GM19468 (cell line): ENCODE data around the gene CALD1.

Experiments used
- ATAC-seq: cut with Tn5 transposase; IDR thresholded peaks from one replicate; pipeline ENCODE4 v1.9.1; 2021; ENCODE audit warnings: mild to moderate bottlenecking, moderate library complexity, moderate number of reproducible peaks; ENCODE audit not compliant: unreplicated experiment; ENCODE audit errors: extremely low read depth

Gene CALD1

GRCh38 chr7:134758981-134759380 is 20.5 kb upstream of the CALD1 start:
- ATAC-seq, result no peak

- no peak for ATAC-seq
Observed at GRCh38 chr7:134761266-134761665, 18.2 kb upstream of the CALD1 start.

DNA sequence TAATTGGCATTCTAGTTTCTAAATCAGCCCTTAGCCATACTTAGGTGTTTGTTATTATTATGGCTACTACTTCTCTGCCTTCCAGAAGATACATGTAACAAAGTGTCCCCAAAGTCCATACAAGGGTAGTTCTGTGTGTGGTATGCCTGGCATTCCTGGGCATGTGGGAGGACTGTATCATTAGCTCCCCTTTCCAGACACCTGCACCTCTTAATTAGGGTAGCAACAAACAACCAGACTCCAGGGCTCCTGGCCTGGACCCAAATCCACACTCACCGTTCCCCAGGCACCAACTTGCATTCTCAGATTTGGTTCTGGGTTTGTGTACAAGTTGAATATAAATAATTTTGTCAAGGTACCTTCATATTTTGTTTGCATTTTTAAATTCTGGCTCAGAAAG is 15.5 kb upstream of the CALD1 start:
- ATAC-seq, result no peak

DNA sequence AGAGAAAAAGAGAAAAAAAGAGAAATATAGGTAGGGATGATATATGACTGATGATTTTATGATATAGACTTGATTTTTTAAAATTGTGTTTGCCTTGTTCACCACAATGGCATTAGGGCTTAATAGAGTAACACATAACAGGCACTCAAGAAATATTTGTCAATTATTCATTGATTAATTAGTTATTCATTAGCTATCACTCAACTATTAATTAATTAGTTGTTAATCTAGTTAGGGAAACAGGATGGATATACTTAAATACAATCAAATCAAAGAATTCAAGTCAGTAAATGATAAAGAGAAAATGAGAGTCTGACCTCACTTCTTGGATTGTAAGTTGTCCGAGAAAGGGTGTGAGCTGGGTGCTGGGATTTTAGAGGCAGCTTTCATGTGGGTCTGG is 15.1 kb upstream of the CALD1 start:
- no peak for ATAC-seq

DNA sequence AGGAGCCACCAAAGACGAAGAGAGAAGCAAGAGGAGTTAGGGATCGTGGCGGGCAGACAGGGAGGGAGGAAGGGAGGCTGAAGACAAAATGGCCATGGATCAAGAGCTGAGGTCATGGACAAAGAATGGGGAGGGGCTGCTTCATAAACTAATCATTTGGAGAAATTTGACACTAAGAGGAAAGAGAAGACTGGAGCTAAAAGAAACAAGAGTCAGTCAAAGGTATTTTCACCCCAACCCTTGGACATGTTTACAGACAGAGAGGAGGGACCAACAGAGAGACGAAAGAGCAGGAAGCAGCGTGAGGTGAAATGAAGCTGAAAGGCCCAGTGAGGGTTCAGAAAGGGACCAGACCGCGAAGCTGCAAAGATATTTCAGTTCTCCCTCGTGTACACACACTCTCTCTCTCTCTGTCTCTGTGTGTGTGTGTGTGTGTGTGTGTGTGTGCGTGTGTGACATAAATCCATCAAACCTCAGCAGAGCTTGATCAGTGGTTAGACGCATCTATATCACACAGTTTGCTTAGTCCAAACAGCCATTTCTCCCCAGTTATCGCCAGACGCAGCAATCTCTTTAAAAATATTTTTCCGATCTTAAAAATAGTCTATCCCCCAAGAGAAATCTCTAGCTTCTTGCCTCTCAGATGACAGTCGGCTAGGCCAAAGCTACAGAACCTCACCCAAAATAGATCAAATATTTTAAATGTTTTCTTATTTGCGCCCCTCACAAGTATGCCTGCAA is 12.5 kb upstream of the CALD1 start:
- ATAC-seq, result peak; percentile 66

DNA sequence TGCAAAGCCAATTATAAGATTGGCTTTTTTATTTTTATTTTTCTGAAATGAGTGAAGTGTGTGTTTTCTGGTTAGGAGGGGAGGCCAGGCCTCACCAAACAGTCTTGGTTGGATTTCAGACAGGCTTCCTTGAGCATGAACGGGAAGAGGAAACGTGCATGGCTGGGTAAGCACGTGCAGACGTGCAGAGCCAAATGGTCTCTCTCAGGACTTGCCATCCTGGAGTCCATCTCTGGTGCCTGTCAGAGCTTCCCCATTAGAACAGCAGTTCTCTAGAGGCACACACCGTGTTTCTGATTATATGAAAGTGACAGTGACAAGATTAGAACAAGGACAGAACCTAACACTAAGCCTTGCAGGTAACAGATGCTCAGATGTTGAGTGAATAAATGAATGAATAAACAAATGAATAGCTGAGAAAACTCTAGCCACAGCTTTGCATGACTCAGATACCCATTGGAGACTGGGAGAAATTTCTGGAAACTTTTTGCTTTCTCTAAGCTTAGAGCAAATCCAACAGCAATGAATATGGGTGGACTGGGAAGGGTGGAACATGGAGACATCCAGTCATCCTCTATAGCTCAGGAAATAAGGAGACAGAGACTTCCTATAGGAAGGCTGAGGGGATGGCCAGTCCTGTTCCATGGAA is 11.8 kb upstream of the CALD1 start:
- no peak for ATAC-seq

GRCh38 chr7:134768243-134768642 is 11.2 kb upstream of the CALD1 start:
- ATAC-seq, result no peak

DNA sequence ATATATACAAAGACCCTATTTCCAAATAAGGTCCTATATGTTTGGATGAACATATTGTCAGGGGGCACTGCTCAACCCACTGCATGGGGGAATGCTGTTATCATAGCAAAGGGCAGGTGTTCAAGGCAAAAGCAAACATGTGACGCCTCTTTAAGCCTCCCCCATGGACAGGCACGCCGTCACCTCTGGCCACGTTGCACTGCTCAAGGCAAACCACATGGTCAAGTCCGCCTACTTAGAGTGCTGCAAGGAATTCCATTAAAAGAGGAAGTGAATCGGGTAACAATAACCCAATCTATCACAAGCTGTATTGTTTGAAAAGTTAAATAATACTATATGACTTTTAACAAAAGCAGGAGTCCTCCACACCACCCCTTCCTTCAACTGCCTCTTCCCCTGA is 8.8 kb upstream of the CALD1 start:
- no peak for ATAC-seq

GRCh38 chr7:134771111-134771510 is 8.3 kb upstream of the CALD1 start:
- ATAC-seq, result no peak

- no peak for ATAC-seq
Observed at GRCh38 chr7:134771889-134772288, 7.5 kb upstream of the CALD1 start.

DNA sequence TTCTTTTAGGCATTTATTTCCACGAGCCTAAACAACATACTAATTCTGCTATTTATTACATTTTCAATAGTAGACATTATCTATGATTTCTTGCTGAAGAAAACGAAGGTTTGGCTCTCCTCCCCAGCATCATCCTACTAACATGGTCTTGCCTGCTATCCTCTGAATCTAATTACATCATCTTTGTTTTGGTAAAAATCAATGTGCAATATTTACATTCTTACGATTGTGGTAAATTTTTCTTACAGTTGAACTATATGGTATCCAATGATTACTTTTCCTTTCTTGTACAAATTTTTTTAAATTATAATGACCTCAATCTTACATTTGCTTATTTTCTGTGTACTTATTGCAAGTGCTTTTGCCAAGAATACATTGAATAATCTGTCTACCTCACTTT is 7.0 kb upstream of the CALD1 start:
- no peak for ATAC-seq

- ATAC-seq, result no peak
Observed at GRCh38 chr7:134773164-134773563, 6.3 kb upstream of the CALD1 start.

DNA sequence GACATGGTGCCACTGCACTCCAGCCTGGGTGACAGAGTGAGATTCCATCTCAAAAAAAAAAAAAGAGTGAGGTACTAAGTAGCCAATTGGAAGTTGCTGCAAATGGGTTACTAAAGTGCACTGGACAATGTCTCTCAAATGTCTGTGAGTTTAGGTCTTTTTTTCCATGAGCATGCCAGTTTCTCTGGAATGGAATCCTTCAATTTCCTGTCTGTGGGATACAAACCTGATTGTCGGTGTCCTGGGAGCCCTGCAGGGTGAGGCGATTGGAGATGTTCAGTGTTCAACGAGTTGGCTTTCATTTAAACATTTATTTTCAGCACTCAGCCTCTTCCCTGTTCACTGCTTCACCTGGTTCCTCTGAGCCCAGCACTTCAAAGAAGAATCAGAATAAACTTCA is 5.3 kb upstream of the CALD1 start:
- ATAC-seq, result no peak

- ATAC-seq, result no peak
Observed at GRCh38 chr7:134777470-134777869, 2.0 kb upstream of the CALD1 start.

GRCh38 chr7:134777908-134778580 is 1.4 kb upstream of the CALD1 start:
- no peak for ATAC-seq

DNA sequence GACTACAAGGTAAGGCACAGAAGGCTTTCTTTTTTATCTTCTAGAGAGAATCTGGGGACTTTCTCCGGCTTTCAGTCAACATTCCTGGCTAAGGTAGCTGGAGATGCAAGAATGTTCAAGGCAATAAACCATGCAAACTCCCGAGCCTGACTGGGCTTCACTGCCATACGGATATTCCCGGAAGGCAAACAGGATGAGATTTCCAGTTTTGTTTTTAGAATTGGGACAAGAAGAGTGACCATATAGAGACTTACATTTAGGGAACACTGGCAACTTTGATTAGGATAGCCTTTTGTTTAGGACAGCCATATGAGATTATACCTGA is 269 bp downstream of the CALD1 start:
- ATAC-seq, result no peak

GRCh38 chr7:134780166-134780828 is 863 bp downstream of the CALD1 start:
- ATAC-seq, result no peak

DNA sequence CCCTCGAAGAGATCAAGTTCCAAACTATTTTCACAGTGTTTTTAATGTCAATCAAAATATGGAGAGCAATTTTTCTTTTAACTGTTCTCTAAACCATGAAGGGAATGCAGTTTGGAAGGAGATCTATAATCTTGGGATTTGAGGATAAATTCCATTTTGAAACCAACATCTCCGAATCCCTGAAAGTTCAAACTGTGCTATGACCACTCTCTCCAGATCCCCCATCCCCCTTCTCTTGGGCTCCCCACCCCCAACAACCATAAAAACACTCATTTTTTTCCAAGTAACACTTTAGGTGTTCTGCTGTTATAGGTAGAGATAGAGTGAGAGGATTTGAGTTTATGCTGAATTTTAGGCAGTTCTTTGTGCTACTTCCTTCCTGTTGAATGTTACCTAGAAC is 1.7 kb downstream of the CALD1 start:
- no peak for ATAC-seq

- peak; percentile 44 for ATAC-seq
Observed at GRCh38 chr7:134782121-134782623, 2.7 kb downstream of the CALD1 start.

GRCh38 chr7:134783294-134784069 is 4.0 kb downstream of the CALD1 start:
- ATAC-seq, result no peak
